ENCODE results near the gene ADAMTS9.

Gene ADAMTS9

GRCh38 chr3:64501298-64501906, 186.4 kb downstream of the ADAMTS9 start:
- DNase-seq (ENCODE audit: extremely low read depth, low read depth): peak; percentile 10
- TF ChIP-seq CTCF (IDR thresholded peaks at IDR 0.05; ENCODE audit: low read depth, low read length): no peak

GRCh38 chr3:64496786-64497490, 190.9 kb downstream of the ADAMTS9 start:
- no peak for TF ChIP-seq CTCF (IDR thresholded peaks at IDR 0.05; ENCODE audit: low read depth, low read length)
- no peak for DNase-seq (ENCODE audit: extremely low read depth, low read depth)

GRCh38 chr3:64495781-64496334, 191.9 kb downstream of the ADAMTS9 start:
- TF ChIP-seq CTCF (IDR thresholded peaks at IDR 0.05; ENCODE audit: low read depth, low read length): no peak
- no peak for DNase-seq (ENCODE audit: extremely low read depth, low read depth)

GRCh38 chr3:64495121-64495780, 192.5 kb downstream of the ADAMTS9 start:
- TF ChIP-seq CTCF (IDR thresholded peaks at IDR 0.05; ENCODE audit: low read depth, low read length): no peak
- DNase-seq (ENCODE audit: extremely low read depth, low read depth): no peak

- DNase-seq (ENCODE audit: extremely low read depth, low read depth): no peak
- no peak for TF ChIP-seq CTCF (IDR thresholded peaks at IDR 0.05; ENCODE audit: low read depth, low read length)
These were observed 193.3 kb downstream of the ADAMTS9 start for GRCh38 chr3:64494526-64494925.

GRCh38 chr3:64493149-64493548, 194.7 kb downstream of the ADAMTS9 start:
- DNase-seq (ENCODE audit: extremely low read depth, low read depth): no peak
- no peak for TF ChIP-seq CTCF (IDR thresholded peaks at IDR 0.05; ENCODE audit: low read depth, low read length)

GRCh38 chr3:64491843-64492242, 196.0 kb downstream of the ADAMTS9 start:
- DNase-seq (ENCODE audit: extremely low read depth, low read depth): no peak
- no peak for TF ChIP-seq CTCF (IDR thresholded peaks at IDR 0.05; ENCODE audit: low read depth, low read length)

Data from AG09319 (cell line).